Thyroid gland (tissue), 4 donors: ENCODE measurements around the gene SUDS3.

Experiments used
- POLR2A ChIP-seq, 2 donors: fragments of 450-650 bp; IDR thresholded peaks; one replicate each; pipeline ENCODE4 v1.6.1; 2017; ENCODE audit warnings: antibody characterized with exemption in 2 of 2, mild to moderate bottlenecking in 2 of 2, moderate library complexity in 1 of 2
- TF ChIP-seq, protein P1 (sequence below), 6 experiments: fragments of 200-600 bp in 3 of 6; fragments of 450-650 bp in 3 of 6; sonication (generic) in 3 of 6; IDR thresholded peaks; one replicate each; pipeline ENCODE4 v1.5.1; 2016 to 2019; ENCODE audit warnings: antibody characterized with exemption in 6 of 6, mild to moderate bottlenecking in 2 of 6, inconsistent platforms in 1 of 6, moderate library complexity in 1 of 6

DNA sequence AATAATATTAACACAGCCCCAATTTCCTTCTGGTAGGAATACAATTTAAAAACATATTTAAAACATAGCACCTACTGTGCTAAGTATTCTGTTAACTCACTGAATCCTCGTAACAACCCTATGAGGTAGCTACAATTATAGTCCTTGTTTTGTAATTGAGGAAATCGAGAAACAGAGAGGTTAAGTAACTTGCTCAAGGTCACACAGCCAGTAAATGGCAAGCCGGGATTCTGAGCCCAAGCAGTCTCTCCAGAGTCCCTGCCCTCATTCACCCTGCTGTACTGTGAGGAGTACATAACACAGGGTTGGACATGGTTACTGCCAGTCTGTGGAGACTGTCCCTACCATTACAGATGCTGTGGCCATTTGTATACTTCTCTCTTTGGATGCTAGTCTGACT lies 44.3 kb downstream of the SUDS3 start:
- TF ChIP-seq POLR2A (IDR thresholded peaks at IDR 0.05), result no peak
- TF ChIP-seq, protein P1, sequence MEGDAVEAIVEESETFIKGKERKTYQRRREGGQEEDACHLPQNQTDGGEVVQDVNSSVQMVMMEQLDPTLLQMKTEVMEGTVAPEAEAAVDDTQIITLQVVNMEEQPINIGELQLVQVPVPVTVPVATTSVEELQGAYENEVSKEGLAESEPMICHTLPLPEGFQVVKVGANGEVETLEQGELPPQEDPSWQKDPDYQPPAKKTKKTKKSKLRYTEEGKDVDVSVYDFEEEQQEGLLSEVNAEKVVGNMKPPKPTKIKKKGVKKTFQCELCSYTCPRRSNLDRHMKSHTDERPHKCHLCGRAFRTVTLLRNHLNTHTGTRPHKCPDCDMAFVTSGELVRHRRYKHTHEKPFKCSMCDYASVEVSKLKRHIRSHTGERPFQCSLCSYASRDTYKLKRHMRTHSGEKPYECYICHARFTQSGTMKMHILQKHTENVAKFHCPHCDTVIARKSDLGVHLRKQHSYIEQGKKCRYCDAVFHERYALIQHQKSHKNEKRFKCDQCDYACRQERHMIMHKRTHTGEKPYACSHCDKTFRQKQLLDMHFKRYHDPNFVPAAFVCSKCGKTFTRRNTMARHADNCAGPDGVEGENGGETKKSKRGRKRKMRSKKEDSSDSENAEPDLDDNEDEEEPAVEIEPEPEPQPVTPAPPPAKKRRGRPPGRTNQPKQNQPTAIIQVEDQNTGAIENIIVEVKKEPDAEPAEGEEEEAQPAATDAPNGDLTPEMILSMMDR (IDR thresholded peaks at IDR 0.05), result no peak
